Upper lobe of left lung (tissue), 6 donors: ENCODE measurements around the gene ABCA12. TPM values are rescaled to one million over a fixed set of nuclear protein-coding genes. Genes with fewer than 3 reads are reported as not detected.

Experiments
- ATAC-seq, 2 donors: fragments of 200-7000 bp; cut with Tn5 transposase; one replicate each; pipeline ENCODE4 v1.9.1; 2022; ENCODE audit warnings: mild to moderate bottlenecking in 2 of 2, moderate library complexity in 2 of 2; ENCODE audit not compliant: low FRiP score in 2 of 2
- DNase-seq, 2 donors: peaks; one replicate each; pipeline ENCODE4 v3.0.0-alpha.2; 2019 to 2020
- H3K27ac ChIP-seq, 4 donors: fragments of 200-600 bp; sonication (generic); one replicate each; pipeline ENCODE4 v1.5.1; 2016 to 2019
- H3K27me3 ChIP-seq, 4 donors: fragments of 200-600 bp; sonication (generic); one replicate each; pipeline ENCODE4 v1.5.1; 2017 to 2019
- H3K36me3 ChIP-seq, 4 donors: fragments of 200-600 bp; sonication (generic); one replicate each; pipeline ENCODE4 v1.5.1; 2016 to 2019
- H3K4me1 ChIP-seq, 4 donors: fragments of 200-600 bp; sonication (generic); one replicate each; pipeline ENCODE4 v1.5.1; 2018 to 2019
- H3K4me3 ChIP-seq, 4 donors: fragments of 200-600 bp; sonication (generic); one replicate each; pipeline ENCODE4 v1.5.1; 2017 to 2019; ENCODE audit warnings: mild to moderate bottlenecking in 2 of 4, moderate library complexity in 1 of 4
- H3K9me3 ChIP-seq, 4 donors: fragments of 200-600 bp; sonication (generic); one replicate each; pipeline ENCODE4 v1.5.1; 2018 to 2019
- CTCF ChIP-seq, 6 experiments: fragments of 450-650 bp in 4 of 6; fragments of 200-600 bp in 2 of 6; sonication (generic) in 2 of 6; IDR thresholded peaks; one replicate each; pipeline ENCODE4 v1.5.1; 2016 to 2019; ENCODE audit warnings: antibody characterized with exemption in 6 of 6
- EP300 ChIP-seq, 4 donors: sonication (generic); formaldehyde crosslinking; IDR thresholded peaks; one replicate each; pipeline ENCODE4 v1.5.1; 2017; ENCODE audit warnings: antibody characterized with exemption in 4 of 4, control low read depth in 2 of 4
- POLR2A ChIP-seq, 4 donors: fragments of 450-650 bp; IDR thresholded peaks; one replicate each; pipeline ENCODE4 v1.5.1; 2016 to 2017; ENCODE audit warnings: antibody characterized with exemption in 4 of 4, mild to moderate bottlenecking in 2 of 4
- POLR2AphosphoS5 ChIP-seq, 2 donors: sonication (generic); formaldehyde crosslinking; IDR thresholded peaks; one replicate each; pipeline ENCODE4 v1.5.1; 2017; ENCODE audit warnings: antibody characterized with exemption in 2 of 2
- WGBS, 2 donors: methylation state at CpG; one replicate each; pipeline ENCODE4 v1.1.5; 2017 to 2018; 5-methylcytosine and 5-hydroxymethylcytosine counted together
- total RNA-seq, 6 donors: library from RNA; depleted of rRNA in 4 of 6; stranded (reverse); fragments of >200 nt in 4 of 6; gene quantifications; one replicate each; pipeline versions ENCODE4 v1.1.0 to v1.2.1, GENCODE V29; 2016 to 2021
- donor health status: DM: no; HTN: no; CAD: no; lungs with moderate emphysema.
- donor health status: DM: no; HTN: yes; CAD: no; lungs with severe emphysema.

ABCA12 gene
- total RNA-seq, 6 donors from 2014 or later = 0.03 to 0.44 (median 0.10) TPM; not detected in 3

- Histone ChIP-seq H3K27me3 (no peaks in the 10 kb centered on the region), H3K4me1 (no peaks in the 10 kb centered on the region), H3K9me3 (no peaks in the 10 kb centered on the region), H3K27ac (no peak overlapping the region), H3K4me3 (no peak overlapping the region), H3K36me3 (no peaks in the 10 kb centered on the region)
- TF ChIP-seq EP300 (IDR thresholded peaks at IDR 0.05) (no peak), POLR2A (IDR thresholded peaks at IDR 0.05) (no peak), CTCF (IDR thresholded peaks at IDR 0.05) (no peak), POLR2AphosphoS5 (IDR thresholded peaks at IDR 0.05) (no peak)
- WGBS, 2 donors = 45 to 47% methylated on average over 2 of the region's 2 CpGs
- ATAC-seq (no peak), DNase-seq (no peak)
These were observed 110.6 kb downstream of the ABCA12 start for GRCh38 chr2:215027779-215028178.

- Histone ChIP-seq H3K9me3 (no peaks in the 10 kb centered on the region), H3K27ac (no peak overlapping the region), H3K36me3 (no peaks in the 10 kb centered on the region), H3K27me3 (no peaks in the 10 kb centered on the region), H3K4me3 (no peak overlapping the region), H3K4me1 (no peaks in the 10 kb centered on the region)
- ATAC-seq = no peak
- TF ChIP-seq EP300 (IDR thresholded peaks at IDR 0.05) (no peak), CTCF (IDR thresholded peaks at IDR 0.05) (no peak), POLR2AphosphoS5 (IDR thresholded peaks at IDR 0.05) (no peak), POLR2A (IDR thresholded peaks at IDR 0.05) (no peak)
- DNase-seq = no peak
- WGBS, 2 donors = 82 to 91% methylated on average over 2 of the region's 2 CpGs
These were observed 115.5 kb downstream of the ABCA12 start for GRCh38 chr2:215022910-215023309.

GRCh38 chr2:215022418-215022817, 116.0 kb downstream of the ABCA12 start:
- no peaks in the 10 kb centered on the region for H3K36me3 ChIP-seq
- H3K4me1 ChIP-seq = no peaks in the 10 kb centered on the region
- no peak overlapping the region for H3K27ac ChIP-seq
- 41 to 44% methylated on average over 3 of the region's 3 CpGs for WGBS, 2 donors
- no peak for DNase-seq
- TF ChIP-seq CTCF (IDR thresholded peaks at IDR 0.05) (no peak), EP300 (IDR thresholded peaks at IDR 0.05) (no peak), POLR2AphosphoS5 (IDR thresholded peaks at IDR 0.05) (no peak), POLR2A (IDR thresholded peaks at IDR 0.05) (no peak)
- H3K9me3 ChIP-seq = no peaks in the 10 kb centered on the region
- no peak overlapping the region for H3K4me3 ChIP-seq
- no peak for ATAC-seq
- no peaks in the 10 kb centered on the region for H3K27me3 ChIP-seq

DNA sequence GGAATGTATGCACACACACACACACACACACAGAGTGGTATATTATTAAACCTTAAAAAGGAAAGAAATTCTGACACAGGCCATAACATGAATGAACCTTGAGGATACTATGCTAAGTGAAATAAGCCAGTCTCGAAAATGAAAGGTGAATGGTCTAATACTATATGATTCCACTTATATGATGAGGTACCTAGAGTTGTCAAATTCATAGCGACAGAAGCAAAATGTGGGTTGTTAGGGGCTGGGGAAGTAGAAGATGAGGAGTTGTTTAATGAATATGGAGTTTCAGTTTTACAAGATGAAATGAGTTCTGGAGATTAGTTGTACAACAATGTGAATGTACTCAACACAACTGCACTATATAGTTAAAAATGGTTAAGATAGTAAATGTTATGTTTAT, 118.1 kb downstream of the ABCA12 start:
- H3K36me3 ChIP-seq = no peaks in the 10 kb centered on the region
- no peak overlapping the region for H3K4me3 ChIP-seq
- TF ChIP-seq POLR2AphosphoS5 (IDR thresholded peaks at IDR 0.05) (no peak), CTCF (IDR thresholded peaks at IDR 0.05) (no peak), EP300 (IDR thresholded peaks at IDR 0.05) (no peak), POLR2A (IDR thresholded peaks at IDR 0.05) (no peak)
- no peaks in the 10 kb centered on the region for H3K4me1 ChIP-seq
- no peaks in the 10 kb centered on the region for H3K27me3 ChIP-seq
- WGBS, 2 donors = 43 to 44% methylated on average over 2 of the region's 2 CpGs
- ATAC-seq (no peak), DNase-seq (no peak)
- H3K9me3 ChIP-seq = no peaks in the 10 kb centered on the region
- H3K27ac ChIP-seq = no peak overlapping the region

DNA sequence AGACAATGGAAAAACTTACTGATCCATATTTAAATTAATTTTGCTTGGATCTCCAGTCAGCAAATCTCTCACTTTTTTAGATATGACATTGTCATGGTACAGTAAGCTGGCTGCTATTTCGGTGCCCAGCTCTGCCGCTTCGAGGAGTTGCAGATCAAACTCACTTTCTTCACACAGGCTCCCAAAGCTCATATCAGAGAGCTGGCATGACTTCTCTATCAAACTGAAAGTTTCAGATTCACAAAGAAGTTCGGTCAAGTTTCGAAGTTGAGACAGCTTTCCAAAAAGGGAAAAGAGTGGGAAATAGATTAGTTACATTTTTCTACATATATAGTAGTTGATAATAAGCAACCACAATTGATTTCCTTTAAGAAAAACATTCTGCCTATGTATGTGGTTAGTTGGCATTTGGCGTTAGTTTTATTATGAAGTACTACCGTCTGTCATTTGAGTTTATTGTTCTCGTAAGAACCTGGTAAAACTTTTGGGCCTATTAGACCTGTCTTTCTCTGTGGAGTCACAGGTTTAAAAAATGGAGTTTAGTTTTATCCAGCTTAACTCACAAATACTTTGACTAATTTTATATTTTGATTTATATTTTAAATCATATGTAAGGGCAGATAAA, 118.8 kb downstream of the ABCA12 start:
- 89 to 93% methylated on average over 8 of the region's 8 CpGs for WGBS, 2 donors
- Histone ChIP-seq H3K9me3 (no peaks in the 10 kb centered on the region), H3K27me3 (no peaks in the 10 kb centered on the region), H3K4me1 (no peaks in the 10 kb centered on the region), H3K36me3 (no peaks in the 10 kb centered on the region), H3K27ac (no peak overlapping the region), H3K4me3 (no peak overlapping the region)
- TF ChIP-seq POLR2A (IDR thresholded peaks at IDR 0.05) (no peak), CTCF (IDR thresholded peaks at IDR 0.05) (no peak), POLR2AphosphoS5 (IDR thresholded peaks at IDR 0.05) (no peak)
- no peak for ATAC-seq
- DNase-seq = no peak
